Stimulated activated naive B cell treated with anti-CD40 and anti-IgM and Interleukin-4, amounts not matched to agents 10 μg/mL and 1 μg/mL and 100 μg/mL, for 72 hours (primary cell): ENCODE data around the gene SFTPB.
"Not testable (repeated sequence)": the region's sequence is repeated elsewhere in the genome, so short reads cannot be mapped to it uniquely, and the experiment has no call there.

Experiments used
- ATAC-seq, 2 donors: fragments of 150-1000 bp; cut with Tn5 transposase; replicated peaks; 2 replicates each; pipeline ENCODE4 v1.10.0; 2021; ENCODE audit warnings: moderate library complexity in 1 of 2
- DNase-seq: peaks from one replicate; pipeline ENCODE4 v3.0.0; 2021
- H3K27ac Mint-ChIP-seq: one replicate; pipeline ENCODE4 v1.8.0; 2022; ENCODE audit warnings: mild to moderate bottlenecking, mixed read lengths
- H3K27me3 Mint-ChIP-seq, 2 donors: one replicate each; pipeline ENCODE4 v1.8.0; 2022; ENCODE audit warnings: mixed read lengths in 2 of 2
- H3K36me3 Mint-ChIP-seq, 2 donors: one replicate each; pipeline ENCODE4 v1.8.0; 2022; ENCODE audit warnings: mixed read lengths in 2 of 2, mild to moderate bottlenecking in 1 of 2
- H3K4me1 Mint-ChIP-seq, 2 donors: one replicate each; pipeline ENCODE4 v1.8.0; 2022; ENCODE audit warnings: mixed read lengths in 2 of 2, mild to moderate bottlenecking in 1 of 2
- H3K4me3 Mint-ChIP-seq, 2 donors: one replicate each; pipeline ENCODE4 v1.8.0; 2022; ENCODE audit warnings: mild to moderate bottlenecking in 2 of 2, mixed read lengths in 2 of 2, moderate library complexity in 1 of 2
- H3K9me3 Mint-ChIP-seq, 2 donors: one replicate each; pipeline ENCODE4 v1.8.0; 2022; ENCODE audit warnings: mixed read lengths in 2 of 2, mild to moderate bottlenecking in 1 of 2

Gene SFTPB

GRCh38 chr2:85662899-85663593, 5.0 kb downstream of the SFTPB start:
- Mint-ChIP-seq H3K4me3 (no peak overlapping the region), H3K9me3 (no peaks in the 10 kb centered on the region), H3K27ac (no peak overlapping the region), H3K4me1 (peaks cover 0 to 3% of the 10 kb centered on the region in 2 donors), H3K27me3 (peaks cover 0 to 6% of the 10 kb centered on the region in 2 donors), H3K36me3 (peaks cover 11 to 18% of the 10 kb centered on the region in 2 donors)
- DNase-seq (no peak), ATAC-seq (peak in 1 of 2 donors; percentile 23)

GRCh38 chr2:85661139-85661858, 6.7 kb downstream of the SFTPB start:
- DNase-seq (no peak), ATAC-seq (no peak)
- Mint-ChIP-seq H3K4me1 (peaks cover 0 to 3% of the 10 kb centered on the region in 2 donors), H3K36me3 (peaks cover 13 to 28% of the 10 kb centered on the region in 2 donors), H3K27me3 (peaks cover 0 to 4% of the 10 kb centered on the region in 2 donors), H3K4me3 (no peak overlapping the region), H3K9me3 (no peaks in the 10 kb centered on the region), H3K27ac (no peak overlapping the region)

- Mint-ChIP-seq H3K27ac (no peak overlapping the region), H3K36me3 (peaks cover 14 to 34% of the 10 kb centered on the region in 2 donors), H3K4me1 (no peaks in the 10 kb centered on the region), H3K27me3 (no peaks in the 10 kb centered on the region), H3K9me3 (no peaks in the 10 kb centered on the region), H3K4me3 (no peak overlapping the region)
- ATAC-seq, result no peak
- no peak for DNase-seq
These were observed 7.3 kb downstream of the SFTPB start for GRCh38 chr2:85660725-85661124.

- DNase-seq, H3K27ac Mint-ChIP-seq, H3K4me1 Mint-ChIP-seq, H3K27me3 Mint-ChIP-seq, H3K4me3 Mint-ChIP-seq, ATAC-seq, H3K9me3 Mint-ChIP-seq: not testable (repeated sequence)
- peaks cover 14 to 34% of the 10 kb centered on the region in 2 donors for H3K36me3 Mint-ChIP-seq
These were observed 7.7 kb downstream of the SFTPB start for GRCh38 chr2:85660301-85660700.

- Mint-ChIP-seq H3K36me3 (peaks cover 14 to 34% of the 10 kb centered on the region in 2 donors), H3K27ac (no peak overlapping the region), H3K9me3 (no peaks in the 10 kb centered on the region), H3K4me3 (no peak overlapping the region), H3K27me3 (no peaks in the 10 kb centered on the region), H3K4me1 (no peaks in the 10 kb centered on the region)
- ATAC-seq, result no peak
- no peak for DNase-seq
These were observed 8.5 kb downstream of the SFTPB start for GRCh38 chr2:85659324-85659981.

GRCh38 chr2:85657399-85657798, 10.6 kb downstream of the SFTPB start:
- DNase-seq, H3K4me3 Mint-ChIP-seq, ATAC-seq, H3K4me1 Mint-ChIP-seq, H3K9me3 Mint-ChIP-seq, H3K27me3 Mint-ChIP-seq: not testable (repeated sequence)
- Mint-ChIP-seq H3K36me3 (peaks cover 24 to 40% of the 10 kb centered on the region in 2 donors), H3K27ac (peak overlapping the region; percentile 28)

- ATAC-seq (no peak), DNase-seq (no peak)
- Mint-ChIP-seq H3K27ac (no peak overlapping the region), H3K4me1 (no peaks in the 10 kb centered on the region), H3K36me3 (peaks cover 29 to 42% of the 10 kb centered on the region in 2 donors), H3K27me3 (no peaks in the 10 kb centered on the region), H3K4me3 (no peak overlapping the region), H3K9me3 (no peaks in the 10 kb centered on the region)
These were observed 11.5 kb downstream of the SFTPB start for GRCh38 chr2:85656468-85656867.

GRCh38 chr2:85655961-85656417, 12.0 kb downstream of the SFTPB start:
- H3K27me3 Mint-ChIP-seq, result no peaks in the 10 kb centered on the region
- ATAC-seq (no peak), DNase-seq (no peak)
- peaks cover 29 to 45% of the 10 kb centered on the region in 2 donors for H3K36me3 Mint-ChIP-seq
- H3K4me1 Mint-ChIP-seq, result no peaks in the 10 kb centered on the region
- H3K9me3 Mint-ChIP-seq, result no peaks in the 10 kb centered on the region
- H3K27ac Mint-ChIP-seq, result no peak overlapping the region
- H3K4me3 Mint-ChIP-seq, result no peak overlapping the region

- Mint-ChIP-seq H3K27me3 (no peaks in the 10 kb centered on the region), H3K27ac (peak overlapping the region; percentile 56), H3K9me3 (no peaks in the 10 kb centered on the region), H3K4me1 (no peaks in the 10 kb centered on the region), H3K4me3 (no peak overlapping the region), H3K36me3 (peaks cover 32 to 50% of the 10 kb centered on the region in 2 donors)
- no peak for ATAC-seq
- no peak for DNase-seq
These were observed 14.0 kb downstream of the SFTPB start for GRCh38 chr2:85653996-85654395.

- no peak for ATAC-seq
- Mint-ChIP-seq H3K27ac (no peak overlapping the region), H3K36me3 (peaks cover 42 to 53% of the 10 kb centered on the region in 2 donors)
These were observed 15.9 kb downstream of the SFTPB start for GRCh38 chr2:85652056-85652455.

GRCh38 chr2:85651097-85651496, 16.9 kb downstream of the SFTPB start:
- no peak overlapping the region for H3K4me3 Mint-ChIP-seq
- peaks cover 5 to 19% of the 10 kb centered on the region in 2 donors for H3K4me1 Mint-ChIP-seq
- ATAC-seq, result no peak
- H3K27me3 Mint-ChIP-seq, result no peaks in the 10 kb centered on the region
- H3K9me3 Mint-ChIP-seq, result no peaks in the 10 kb centered on the region
- DNase-seq, result no peak
- no peak overlapping the region for H3K27ac Mint-ChIP-seq
- peaks cover 39 to 51% of the 10 kb centered on the region in 2 donors for H3K36me3 Mint-ChIP-seq

More at GRCh38 chr2:85652056-85652455, 15.9 kb downstream of the SFTPB start:
- Mint-ChIP-seq H3K27me3 (no peaks in the 10 kb centered on the region), H3K4me1 (peaks cover 5 to 18% of the 10 kb centered on the region in 2 donors), H3K9me3 (no peaks in the 10 kb centered on the region), H3K4me3 (no peak overlapping the region)
- DNase-seq, result no peak

- Mint-ChIP-seq H3K36me3 (peaks cover 41 to 50% of the 10 kb centered on the region in 2 donors), H3K9me3 (no peaks in the 10 kb centered on the region), H3K27me3 (no peaks in the 10 kb centered on the region), H3K4me1 (peaks cover 5 to 19% of the 10 kb centered on the region in 2 donors), H3K27ac (no peak overlapping the region), H3K4me3 (no peak overlapping the region)
- DNase-seq (no peak), ATAC-seq (no peak)
These were observed 17.5 kb downstream of the SFTPB start for GRCh38 chr2:85650456-85650855.

- ATAC-seq (no peak), DNase-seq (no peak)
- Mint-ChIP-seq H3K4me3 (no peak overlapping the region), H3K27me3 (no peaks in the 10 kb centered on the region), H3K36me3 (peaks cover 41 to 50% of the 10 kb centered on the region in 2 donors), H3K4me1 (peaks cover 5 to 19% of the 10 kb centered on the region in 2 donors), H3K9me3 (no peaks in the 10 kb centered on the region), H3K27ac (no peak overlapping the region)
These were observed 18.5 kb downstream of the SFTPB start for GRCh38 chr2:85649201-85650190.
